SK-N-SH (cell line): Measurements from ENCODE around the gene GUCA1A. TPM values are rescaled to one million over a fixed set of nuclear protein-coding genes. Genes with fewer than 3 reads are reported as not detected.

ENCODE experiments used
- CTCF ChIA-PET: fragments of 300-600, 350-600 bp; formaldehyde crosslinking; extraction: SDS; loops from one replicate; lab custom pipeline; 2021; lab: Yijun Ruan, JAX
- POLR2A ChIA-PET: fragments of 350-600 bp; sonication (Branson Sonifier 250); formaldehyde crosslinking; extraction: SDS; loops from one replicate; lab custom pipeline; 2020; ENCODE audit warnings: antibody characterized with exemption, inconsistent platforms; lab: Yijun Ruan, JAX
- DNase-seq: peaks from one replicate; pipeline ENCODE4 v3.0.0; 2012
- H2AFZ ChIP-seq: fragments of 200-600 bp; sonication (generic); 2 replicates; pipeline ENCODE4 v1.8.1; 2016; ENCODE audit warnings: antibody characterized with exemption, mild to moderate bottlenecking, low read depth
- H3F3A ChIP-seq: fragments of 200-600 bp; sonication (generic); replicated peaks from 2 replicates; pipeline ENCODE3; 2016; ENCODE audit warnings: antibody characterized with exemption, mild to moderate bottlenecking; ENCODE audit not compliant: insufficient read depth
- H3K27ac ChIP-seq, 2 experiments: fragments of 200-500 bp in 1 of 2; fragments of 200-600 bp in 1 of 2; sonication (Bioruptor generic) in 1 of 2; sonication (generic), shearing (Covaris generic) in 1 of 2; 2 replicates each; pipeline versions ENCODE4 v1.5.1 to v1.6.1; 2014 to 2016; ENCODE audit warnings: low read depth in 2 of 2, inconsistent platforms in 1 of 2, low read length in 1 of 2, mild to moderate bottlenecking in 1 of 2, mixed read lengths in 1 of 2
- H3K27me3 ChIP-seq: fragments of 200-600 bp; sonication (generic), shearing (Covaris generic); 2 replicates; pipeline ENCODE4 v1.6.1; 2016; ENCODE audit warnings: mixed run types; ENCODE audit not compliant: insufficient read depth
- H3K36me3 ChIP-seq, 2 experiments: fragments of 200-500 bp in 1 of 2; fragments of 200-600 bp in 1 of 2; sonication (Bioruptor generic) in 1 of 2; sonication (generic) in 1 of 2; replicated peaks in 1 of 2; 2 replicates each; pipeline versions ENCODE3 to v1.5.1; 2014 to 2016; ENCODE audit warnings: low read length in 1 of 2, mild to moderate bottlenecking in 1 of 2; ENCODE audit not compliant: insufficient read depth in 2 of 2, control insufficient read depth in 1 of 2
- H3K4me1 ChIP-seq, 2 experiments: fragments of 200-500 bp in 1 of 2; fragments of 200-600 bp in 1 of 2; sonication (Bioruptor generic) in 1 of 2; sonication (generic), shearing (Covaris generic) in 1 of 2; 2 replicates each; pipeline versions ENCODE4 v1.5.1 to v1.6.1; 2014 to 2016; ENCODE audit warnings: low read depth in 1 of 2, low read length in 1 of 2, mixed run types in 1 of 2; ENCODE audit not compliant: insufficient read depth in 2 of 2, control insufficient read depth in 1 of 2
- H3K4me2 ChIP-seq: fragments of 200-600 bp; sonication (generic), shearing (Covaris generic); 2 replicates; pipeline ENCODE4 v1.6.1; 2017; ENCODE audit warnings: mixed run types
- H3K4me3 ChIP-seq, 2 experiments: fragments of 200-500 bp in 1 of 2; fragments of 200-600 bp in 1 of 2; sonication (Bioruptor generic) in 1 of 2; sonication (generic), shearing (Covaris generic) in 1 of 2; 2 replicates each; pipeline versions ENCODE4 v1.5.1 to v1.8.1; 2014 to 2016; ENCODE audit warnings: low read depth in 2 of 2, inconsistent platforms in 1 of 2, low read length in 1 of 2, mild to moderate bottlenecking in 1 of 2, mixed read lengths in 1 of 2, moderate library complexity in 1 of 2
- H3K79me2 ChIP-seq: fragments of 200-600 bp; sonication (generic); 2 replicates; pipeline ENCODE4 v1.8.1; 2017; ENCODE audit warnings: mild to moderate bottlenecking; ENCODE audit not compliant: insufficient read depth
- H3K9ac ChIP-seq: fragments of 200-600 bp; sonication (generic); 2 replicates; pipeline ENCODE4 v1.6.1; 2017; ENCODE audit warnings: mixed run types
- H3K9me2 ChIP-seq: fragments of 200-600 bp; sonication (generic); 2 replicates; pipeline ENCODE4 v1.6.1; 2017; ENCODE audit warnings: mixed run types
- H3K9me3 ChIP-seq: fragments of 200-600 bp; sonication (generic); 2 replicates; pipeline ENCODE4 v1.6.1; 2017; ENCODE audit warnings: mixed run types, mild to moderate bottlenecking, moderate library complexity
- H4K20me1 ChIP-seq: fragments of 200-600 bp; sonication (generic); 2 replicates; pipeline ENCODE4 v1.6.1; 2017; ENCODE audit warnings: mild to moderate bottlenecking, mixed run types; ENCODE audit not compliant: insufficient read depth
- CHD2 ChIP-seq: fragments of 150-350 bp; IDR thresholded peaks from 2 replicates; pipeline ENCODE4 v1.6.1; 2018; ENCODE audit warnings: low read length; ENCODE audit not compliant: partially characterized antibody
- EZH2phosphoT487 ChIP-seq: fragments of 200-600 bp; sonication (generic); IDR thresholded peaks from 2 replicates; pipeline ENCODE4 v1.6.1; 2017; ENCODE audit warnings: low read depth, mixed run types, mild to moderate bottlenecking, antibody characterized with exemption, moderate library complexity, borderline replicate concordance
- FOSL2 ChIP-seq: IDR thresholded peaks from 2 replicates; pipeline ENCODE4 v1.4.0; 2012; ENCODE audit warnings: low read depth, mild to moderate bottlenecking, moderate library complexity, borderline replicate concordance
- FOXJ3 ChIP-seq: sonication (generic); formaldehyde crosslinking; IDR thresholded peaks from 2 replicates; pipeline ENCODE4 v1.5.1; 2020; ENCODE audit warnings: mild to moderate bottlenecking, missing genetic modification reagents
- GATA2 ChIP-seq: sonication (generic); formaldehyde crosslinking; IDR thresholded peaks from 2 replicates; pipeline ENCODE4 v1.5.0; 2020; ENCODE audit warnings: mild to moderate bottlenecking, missing genetic modification reagents
- JUND ChIP-seq: IDR thresholded peaks from 2 replicates; pipeline ENCODE4 v1.4.0; 2012
- NFIC ChIP-seq: IDR thresholded peaks from 2 replicates; pipeline ENCODE4 v1.4.0; 2012; ENCODE audit warnings: borderline replicate concordance
- NRF1 ChIP-seq: IDR thresholded peaks from 2 replicates; pipeline ENCODE4 v1.6.1; 2012; ENCODE audit warnings: low read depth, mild to moderate bottlenecking, low read length
- RAD21 ChIP-seq: IDR thresholded peaks from 2 replicates; pipeline ENCODE4 v1.6.1; 2012; ENCODE audit warnings: mild to moderate bottlenecking, low read length
- RXRA ChIP-seq: IDR thresholded peaks from 2 replicates; pipeline ENCODE4 v1.4.0; 2012; ENCODE audit warnings: low read depth, mild to moderate bottlenecking, borderline replicate concordance
- SIN3A ChIP-seq: IDR thresholded peaks from 2 replicates; pipeline ENCODE4 v1.6.1; 2012; ENCODE audit warnings: low read depth, mild to moderate bottlenecking, low read length, moderate library complexity, borderline replicate concordance
- TAF1 ChIP-seq: IDR thresholded peaks from 2 replicates; pipeline ENCODE4 v1.6.1; 2012; ENCODE audit warnings: low read depth, mild to moderate bottlenecking, low read length, moderate library complexity, borderline replicate concordance
- TEAD4 ChIP-seq: IDR thresholded peaks from 2 replicates; pipeline ENCODE4 v1.4.0; 2012; ENCODE audit warnings: mild to moderate bottlenecking, borderline replicate concordance; ENCODE audit not compliant: insufficient read depth
- YY1 ChIP-seq: IDR thresholded peaks from 2 replicates; pipeline ENCODE4 v1.4.0; 2012; ENCODE audit warnings: low read depth, mild to moderate bottlenecking
- WGBS: methylation state at CpG from one replicate; pipeline ENCODE4 v1.1.6; 2017; ENCODE audit warnings: low lambda C conversion rate; 5-methylcytosine and 5-hydroxymethylcytosine counted together
- polyA plus RNA-seq, 3 experiments: library from polyadenylated mRNA; depleted of rRNA; stranded (reverse); fragments of >200 nt; gene quantifications; 2 replicates each; pipeline ENCODE4 v1.2.3, GENCODE V29; 2012
- TF ChIP-seq, protein P1 (sequence below): fragments of 150-350 bp; IDR thresholded peaks from 2 replicates; pipeline ENCODE4 v1.6.1; 2016; ENCODE audit warnings: mild to moderate bottlenecking, low read depth, low read length
- TF ChIP-seq, protein P2 (sequence below): IDR thresholded peaks from 2 replicates; pipeline ENCODE4 v1.6.1; 2012; ENCODE audit warnings: mild to moderate bottlenecking, low read depth, low read length, moderate library complexity
- TF ChIP-seq, protein P3 (sequence below): IDR thresholded peaks from 2 replicates; pipeline ENCODE4 v1.4.0; 2012; ENCODE audit warnings: low read depth, borderline replicate concordance
- TF ChIP-seq, protein P4 (sequence below): IDR thresholded peaks from 2 replicates; pipeline ENCODE4 v1.4.0; 2012; ENCODE audit warnings: low read depth
- TF ChIP-seq, protein P5 (sequence below): IDR thresholded peaks from 2 replicates; pipeline ENCODE4; 2012

The GUCA1A gene
- polyA plus RNA-seq, 1 of the 3 experiments (the other 2 are of a cell fraction) = 0.77 TPM

DNA sequence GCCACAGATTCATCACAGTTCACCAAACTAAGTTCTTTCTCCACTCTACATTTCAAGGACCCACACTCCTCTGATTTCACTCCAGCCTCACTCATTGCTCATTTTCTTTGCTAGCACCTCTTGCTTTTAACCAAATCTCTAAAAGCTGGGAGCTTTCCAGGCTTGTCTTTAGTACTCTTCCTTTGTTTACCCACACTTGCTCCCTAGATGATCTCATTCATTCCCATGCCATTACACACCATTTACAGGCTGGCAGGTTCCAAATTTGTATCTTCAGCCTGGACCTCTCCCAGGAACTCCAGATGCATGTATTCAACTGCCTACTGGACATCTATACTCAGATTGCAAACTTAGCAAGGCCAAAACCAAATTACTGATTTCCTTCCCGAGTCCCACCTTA, 26.9 kb downstream of the GUCA1A start (continued):
- no peak for TF ChIP-seq NRF1
- TF ChIP-seq RAD21 = no peak
- TF ChIP-seq, protein P1, sequence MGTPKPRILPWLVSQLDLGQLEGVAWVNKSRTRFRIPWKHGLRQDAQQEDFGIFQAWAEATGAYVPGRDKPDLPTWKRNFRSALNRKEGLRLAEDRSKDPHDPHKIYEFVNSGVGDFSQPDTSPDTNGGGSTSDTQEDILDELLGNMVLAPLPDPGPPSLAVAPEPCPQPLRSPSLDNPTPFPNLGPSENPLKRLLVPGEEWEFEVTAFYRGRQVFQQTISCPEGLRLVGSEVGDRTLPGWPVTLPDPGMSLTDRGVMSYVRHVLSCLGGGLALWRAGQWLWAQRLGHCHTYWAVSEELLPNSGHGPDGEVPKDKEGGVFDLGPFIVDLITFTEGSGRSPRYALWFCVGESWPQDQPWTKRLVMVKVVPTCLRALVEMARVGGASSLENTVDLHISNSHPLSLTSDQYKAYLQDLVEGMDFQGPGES = no peak
- no peak for TF ChIP-seq CHD2
- no peak; the same call in 1 of the 2 replicates for TF ChIP-seq YY1
- TF ChIP-seq JUND = peak; percentile 90
- no peak for TF ChIP-seq EZH2phosphoT487
- no peak for TF ChIP-seq GATA2 (CRISPR knock-in tag)
- no peak for TF ChIP-seq TAF1
- peak; percentile 92 for TF ChIP-seq NFIC
- no peak for TF ChIP-seq FOXJ3 (CRISPR knock-in tag)

DNA sequence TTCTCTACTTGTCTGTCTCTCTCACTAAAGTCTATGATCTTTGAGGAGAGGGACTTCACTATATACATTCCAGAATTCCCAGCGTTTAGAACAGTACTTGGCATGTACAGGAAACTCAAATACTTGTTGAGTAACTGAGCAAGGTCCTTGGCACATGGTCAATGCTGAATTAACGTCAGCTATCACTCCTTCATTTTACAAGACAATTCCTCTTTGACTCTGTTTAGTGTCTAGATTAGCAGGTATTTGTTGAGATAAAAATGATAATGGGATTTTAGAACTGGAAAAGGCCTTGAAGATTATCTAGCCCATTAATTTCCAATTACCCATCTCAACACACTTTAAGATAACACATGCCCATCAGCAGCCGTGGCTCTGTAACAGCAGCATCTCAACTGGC, 28.2 kb downstream of the GUCA1A start:
- Histone ChIP-seq H3F3A (peaks cover 71% of the 10 kb centered on the region), H3K9me2 (no peaks in the 10 kb centered on the region), H3K9me3 (no peaks in the 10 kb centered on the region), H3K36me3 (peaks cover 2 to 21% of the 10 kb centered on the region in 2 experiments), H3K9ac (no peak overlapping the region), H3K27me3 (no peaks in the 10 kb centered on the region), H3K4me3 (no peak overlapping the region), H3K79me2 (no peaks in the 10 kb centered on the region)
- WGBS = 33% methylated on average over 3 of the region's 3 CpGs
- CTCF ChIA-PET = interaction anchor here (1.0 kb wide), 1 partner anchor 346 kb away, joined by 3 read pairs; no protein-coding TSS in a partner anchor
- POLR2A ChIA-PET = interaction anchor here (0.6 kb wide), 1 partner anchor 251 kb away, joined by 3 read pairs; no protein-coding TSS in a partner anchor
- no peak for TF ChIP-seq SIN3A
- no peak for TF ChIP-seq NRF1
- TF ChIP-seq, protein P2, sequence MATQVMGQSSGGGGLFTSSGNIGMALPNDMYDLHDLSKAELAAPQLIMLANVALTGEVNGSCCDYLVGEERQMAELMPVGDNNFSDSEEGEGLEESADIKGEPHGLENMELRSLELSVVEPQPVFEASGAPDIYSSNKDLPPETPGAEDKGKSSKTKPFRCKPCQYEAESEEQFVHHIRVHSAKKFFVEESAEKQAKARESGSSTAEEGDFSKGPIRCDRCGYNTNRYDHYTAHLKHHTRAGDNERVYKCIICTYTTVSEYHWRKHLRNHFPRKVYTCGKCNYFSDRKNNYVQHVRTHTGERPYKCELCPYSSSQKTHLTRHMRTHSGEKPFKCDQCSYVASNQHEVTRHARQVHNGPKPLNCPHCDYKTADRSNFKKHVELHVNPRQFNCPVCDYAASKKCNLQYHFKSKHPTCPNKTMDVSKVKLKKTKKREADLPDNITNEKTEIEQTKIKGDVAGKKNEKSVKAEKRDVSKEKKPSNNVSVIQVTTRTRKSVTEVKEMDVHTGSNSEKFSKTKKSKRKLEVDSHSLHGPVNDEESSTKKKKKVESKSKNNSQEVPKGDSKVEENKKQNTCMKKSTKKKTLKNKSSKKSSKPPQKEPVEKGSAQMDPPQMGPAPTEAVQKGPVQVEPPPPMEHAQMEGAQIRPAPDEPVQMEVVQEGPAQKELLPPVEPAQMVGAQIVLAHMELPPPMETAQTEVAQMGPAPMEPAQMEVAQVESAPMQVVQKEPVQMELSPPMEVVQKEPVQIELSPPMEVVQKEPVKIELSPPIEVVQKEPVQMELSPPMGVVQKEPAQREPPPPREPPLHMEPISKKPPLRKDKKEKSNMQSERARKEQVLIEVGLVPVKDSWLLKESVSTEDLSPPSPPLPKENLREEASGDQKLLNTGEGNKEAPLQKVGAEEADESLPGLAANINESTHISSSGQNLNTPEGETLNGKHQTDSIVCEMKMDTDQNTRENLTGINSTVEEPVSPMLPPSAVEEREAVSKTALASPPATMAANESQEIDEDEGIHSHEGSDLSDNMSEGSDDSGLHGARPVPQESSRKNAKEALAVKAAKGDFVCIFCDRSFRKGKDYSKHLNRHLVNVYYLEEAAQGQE = no peak
- TF ChIP-seq NFIC = no peak
- TF ChIP-seq TEAD4 = no peak
- TF ChIP-seq FOSL2 = no peak
- TF ChIP-seq YY1 = no peak
- TF ChIP-seq, protein P3, sequence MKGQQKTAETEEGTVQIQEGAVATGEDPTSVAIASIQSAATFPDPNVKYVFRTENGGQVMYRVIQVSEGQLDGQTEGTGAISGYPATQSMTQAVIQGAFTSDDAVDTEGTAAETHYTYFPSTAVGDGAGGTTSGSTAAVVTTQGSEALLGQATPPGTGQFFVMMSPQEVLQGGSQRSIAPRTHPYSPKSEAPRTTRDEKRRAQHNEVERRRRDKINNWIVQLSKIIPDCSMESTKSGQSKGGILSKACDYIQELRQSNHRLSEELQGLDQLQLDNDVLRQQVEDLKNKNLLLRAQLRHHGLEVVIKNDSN = no peak
- no peak for TF ChIP-seq GATA2 (CRISPR knock-in tag)
- no peak for TF ChIP-seq RXRA
- no peak for TF ChIP-seq EZH2phosphoT487
- TF ChIP-seq, protein P4, sequence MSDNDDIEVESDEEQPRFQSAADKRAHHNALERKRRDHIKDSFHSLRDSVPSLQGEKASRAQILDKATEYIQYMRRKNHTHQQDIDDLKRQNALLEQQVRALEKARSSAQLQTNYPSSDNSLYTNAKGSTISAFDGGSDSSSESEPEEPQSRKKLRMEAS = no peak
- TF ChIP-seq, protein P5, sequence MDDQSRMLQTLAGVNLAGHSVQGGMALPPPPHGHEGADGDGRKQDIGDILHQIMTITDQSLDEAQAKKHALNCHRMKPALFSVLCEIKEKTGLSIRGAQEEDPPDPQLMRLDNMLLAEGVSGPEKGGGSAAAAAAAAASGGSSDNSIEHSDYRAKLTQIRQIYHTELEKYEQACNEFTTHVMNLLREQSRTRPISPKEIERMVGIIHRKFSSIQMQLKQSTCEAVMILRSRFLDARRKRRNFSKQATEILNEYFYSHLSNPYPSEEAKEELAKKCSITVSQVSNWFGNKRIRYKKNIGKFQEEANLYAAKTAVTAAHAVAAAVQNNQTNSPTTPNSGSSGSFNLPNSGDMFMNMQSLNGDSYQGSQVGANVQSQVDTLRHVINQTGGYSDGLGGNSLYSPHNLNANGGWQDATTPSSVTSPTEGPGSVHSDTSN = no peak
- TF ChIP-seq, all 33 proteins: peak for 0
- Histone ChIP-seq H4K20me1 (peaks cover 4% of the 10 kb centered on the region; the same call in 1 of the 2 replicates), H3K4me1 (peaks cover 0 to 29% of the 10 kb centered on the region in 2 experiments; a peak in 3 of 4 replicates), H3K4me2 (no peak overlapping the region), H3K27ac (peak overlapping the region in 1 of 2 experiments; percentile 94; a peak in 2 of 4 replicates), H2AFZ (no peak overlapping the region)
- no peak for DNase-seq
